Islet of Langerhans (tissue), 1 donor: ENCODE results near the gene CSF2RB.

ENCODE experiments used
- FAIRE-seq: peaks from one replicate; lab custom pipeline; 2011; peaks lifted over from hg19 to GRCh38; lab: Jason Lieb, UNC

The CSF2RB gene

GRCh38 chr22:36937319-36938027 lies 24.0 kb downstream of the CSF2RB start:
- FAIRE-seq: no peak

GRCh38 chr22:36938028-36938425 lies 24.6 kb downstream of the CSF2RB start:
- no peak for FAIRE-seq

- FAIRE-seq: no peak
These were observed 25.5 kb downstream of the CSF2RB start for GRCh38 chr22:36938886-36939285.

- FAIRE-seq: no peak
These were observed 27.2 kb downstream of the CSF2RB start for GRCh38 chr22:36940676-36941075.

GRCh38 chr22:36942556-36942955 lies 29.1 kb downstream of the CSF2RB start:
- no peak for FAIRE-seq

- no peak for FAIRE-seq
These were observed 33.2 kb downstream of the CSF2RB start for GRCh38 chr22:36946421-36947158.

GRCh38 chr22:36948273-36949225 lies 35.1 kb downstream of the CSF2RB start:
- no peak for FAIRE-seq

GRCh38 chr22:36950797-36951590 lies 37.6 kb downstream of the CSF2RB start:
- FAIRE-seq: no peak

GRCh38 chr22:36951746-36952145 lies 38.3 kb downstream of the CSF2RB start:
- no peak for FAIRE-seq

- FAIRE-seq: no peak
These were observed 40.0 kb downstream of the CSF2RB start for GRCh38 chr22:36953239-36954080.

- FAIRE-seq: no peak
These were observed 41.0 kb downstream of the CSF2RB start for GRCh38 chr22:36954251-36955014.

- no peak for FAIRE-seq
These were observed 42.3 kb downstream of the CSF2RB start for GRCh38 chr22:36955691-36956090.

- FAIRE-seq: no peak
These were observed 44.9 kb downstream of the CSF2RB start for GRCh38 chr22:36958366-36958765.

- no peak for FAIRE-seq
These were observed 48.2 kb downstream of the CSF2RB start for GRCh38 chr22:36961626-36962025.

- no peak for FAIRE-seq
These were observed 49.9 kb downstream of the CSF2RB start for GRCh38 chr22:36963302-36963701.

GRCh38 chr22:36964106-36964505 lies 50.7 kb downstream of the CSF2RB start:
- FAIRE-seq: no peak

GRCh38 chr22:36965696-36966095 lies 52.3 kb downstream of the CSF2RB start:
- no peak for FAIRE-seq

GRCh38 chr22:36966851-36967540 lies 53.6 kb downstream of the CSF2RB start:
- no peak for FAIRE-seq

GRCh38 chr22:36968249-36968964 lies 55.0 kb downstream of the CSF2RB start:
- FAIRE-seq: no peak
